Smooth muscle cell (in vitro differentiated cells): ENCODE measurements around the gene EVI2A. TPM values are rescaled to one million over a fixed set of nuclear protein-coding genes. Genes with fewer than 3 reads are reported as not detected.

ENCODE experiments used
- DNase-seq: peaks from one replicate; lab custom pipeline; 2025; ENCODE audit not compliant: unreplicated experiment; lab: John Stamatoyannopoulos, UW
- H2AFZ ChIP-seq: fragments of 200-600 bp; sonication (generic); 2 replicates; pipeline ENCODE4 v1.6.0; 2016; ENCODE audit warnings: antibody characterized with exemption, low read depth, mild to moderate bottlenecking
- H3F3A ChIP-seq: fragments of 200-600 bp; sonication (generic); 2 replicates; pipeline ENCODE4 v1.6.0; 2017; ENCODE audit warnings: antibody characterized with exemption, low read depth
- H3K27ac ChIP-seq: fragments of 200-600 bp; sonication (generic); 2 replicates; pipeline ENCODE4 v1.5.1; 2016; ENCODE audit warnings: low read depth, mild to moderate bottlenecking
- H3K27me3 ChIP-seq: fragments of 200-600 bp; sonication (generic); 2 replicates; pipeline ENCODE4 v1.6.1; 2016; ENCODE audit warnings: low read depth, mild to moderate bottlenecking
- H3K36me3 ChIP-seq: fragments of 200-600 bp; sonication (generic); 2 replicates; pipeline ENCODE4 v1.5.1; 2016; ENCODE audit warnings: low read depth
- H3K4me1 ChIP-seq: fragments of 200-600 bp; sonication (generic); 2 replicates; pipeline ENCODE4 v1.5.1; 2016; ENCODE audit warnings: low read depth
- H3K4me2 ChIP-seq: fragments of 200-600 bp; sonication (generic); 2 replicates; pipeline ENCODE4 v1.6.0; 2016; ENCODE audit warnings: mild to moderate bottlenecking
- H3K4me3 ChIP-seq: fragments of 200-600 bp; sonication (generic); 2 replicates; pipeline ENCODE4 v1.5.1; 2016; ENCODE audit warnings: mild to moderate bottlenecking
- H3K79me2 ChIP-seq: fragments of 200-600 bp; sonication (generic); 2 replicates; pipeline ENCODE4 v1.6.0; 2016; ENCODE audit warnings: low read depth, mild to moderate bottlenecking
- H3K9ac ChIP-seq: fragments of 200-600 bp; sonication (generic); 2 replicates; pipeline ENCODE4 v1.6.0; 2016; ENCODE audit warnings: low read depth
- H3K9me3 ChIP-seq: fragments of 200-600 bp; sonication (generic); replicated peaks from 2 replicates; pipeline ENCODE4 v1.5.1; 2016; ENCODE audit warnings: low read depth
- H4K20me1 ChIP-seq: fragments of 200-600 bp; sonication (generic); 2 replicates; pipeline ENCODE4 v1.6.0; 2016; ENCODE audit warnings: low read depth
- CTCF ChIP-seq: fragments of 200-600 bp; sonication (generic); IDR thresholded peaks from 2 replicates; pipeline ENCODE4 v1.5.1; 2017; ENCODE audit warnings: borderline replicate concordance, mild to moderate bottlenecking, antibody characterized with exemption; ENCODE audit not compliant: insufficient read depth, poor library complexity, severe bottlenecking
- WGBS: methylation state at CpG from one replicate; pipeline ENCODE4 v1.1.7; 2016; ENCODE audit warnings: low lambda C conversion rate; 5-methylcytosine and 5-hydroxymethylcytosine counted together
- polyA plus RNA-seq: library from polyadenylated mRNA; unstranded; fragments of >200 nt; fragmentation: Nextera tagmentation; extraction: Ambion mirVana; gene quantifications from 2 replicates; pipeline ENCODE4 v1.2.1, GENCODE V29; 2016
- total RNA-seq: library from RNA; depleted of rRNA; stranded (reverse); fragments of >200 nt; gene quantifications from 2 replicates; pipeline ENCODE4 v1.2.3, GENCODE V29; 2014

Gene EVI2A
- total and polyA plus RNA-seq, 2 experiments from 2014 or later, result 0.33 TPM; not detected in 1

GRCh38 chr17:31308372-31309334 lies 12.8 kb downstream of the EVI2A start:
- no peak for TF ChIP-seq CTCF
- Histone ChIP-seq H3F3A (no peaks in the 10 kb centered on the region), H3K36me3 (no peaks in the 10 kb centered on the region), H3K4me2 (no peak overlapping the region), H3K27ac (no peak overlapping the region), H2AFZ (no peak overlapping the region), H3K79me2 (no peaks in the 10 kb centered on the region), H3K4me3 (no peak overlapping the region), H3K27me3 (no peaks in the 10 kb centered on the region), H3K9ac (no peak overlapping the region), H3K4me1 (no peaks in the 10 kb centered on the region), H4K20me1 (no peaks in the 10 kb centered on the region), H3K9me3 (no peaks in the 10 kb centered on the region)
- 87% methylated on average over 5 of the region's 5 CpGs for whole genome bisulfite sequencing
- DNase-seq, result no peak

- H2AFZ ChIP-seq, result no peak overlapping the region
- no peak for TF ChIP-seq CTCF
- no peak overlapping the region for H3K4me2 ChIP-seq
- no peak overlapping the region for H3K9ac ChIP-seq
- DNase-seq, result no peak
- H3K79me2 ChIP-seq, result no peaks in the 10 kb centered on the region
- H3K4me3 ChIP-seq, result no peak overlapping the region
- no peaks in the 10 kb centered on the region for H3K27me3 ChIP-seq
- H3F3A ChIP-seq, result no peaks in the 10 kb centered on the region
- H3K4me1 ChIP-seq, result no peaks in the 10 kb centered on the region
- H3K36me3 ChIP-seq, result no peaks in the 10 kb centered on the region
- no peak overlapping the region for H3K27ac ChIP-seq
- H3K9me3 ChIP-seq, result no peaks in the 10 kb centered on the region
- 100% methylated on average over 1 of the region's 1 CpG for WGBS
- no peaks in the 10 kb centered on the region for H4K20me1 ChIP-seq
Observed at GRCh38 chr17:31307640-31308039, 13.8 kb downstream of the EVI2A start.

- Histone ChIP-seq H3K4me1 (peaks cover 14% of the 10 kb centered on the region), H3K9ac (no peak overlapping the region), H3K9me3 (no peaks in the 10 kb centered on the region), H3K4me3 (no peak overlapping the region), H3F3A (no peaks in the 10 kb centered on the region), H3K27me3 (no peaks in the 10 kb centered on the region), H3K4me2 (no peak overlapping the region), H3K79me2 (no peaks in the 10 kb centered on the region), H4K20me1 (peaks cover 22% of the 10 kb centered on the region), H2AFZ (no peak overlapping the region), H3K36me3 (no peaks in the 10 kb centered on the region), H3K27ac (no peak overlapping the region)
- DNase-seq, result no peak
- no peak for TF ChIP-seq CTCF
Observed at GRCh38 chr17:31299624-31300023, 21.8 kb downstream of the EVI2A start.
